Measurements from ENCODE around the gene NTNG2. TPM values are rescaled to one million over a fixed set of nuclear protein-coding genes. Genes with fewer than 3 reads are reported as not detected.

The NTNG2 gene
- total RNA-seq, 4 donors from 2014 or later = 1.5 to 6.6 (median 4.3) TPM

- Histone ChIP-seq H3K36me3 (no peaks in the 10 kb centered on the region), H3K4me1 (peaks cover 7 to 10% (median 9%) of the 10 kb centered on the region in 4 donors), H3K9me3 (no peaks in the 10 kb centered on the region), H3K27me3 (peaks cover 0 to 96% (median 23%) of the 10 kb centered on the region in 4 donors), H3K4me3 (peak overlapping the region; percentile 20 to 34 (median 26)), H3K27ac (replicated peaks in 1 of 4) (no peak overlapping the region)
- 9% methylated on average over 24 of the region's 24 CpGs for WGBS
- no peak for TF ChIP-seq EP300 (IDR thresholded peaks at IDR 0.05)
- no peak for TF ChIP-seq POLR2A (IDR thresholded peaks at IDR 0.05; ENCODE audit: low read depth)
- TF ChIP-seq CTCF (IDR thresholded peaks at IDR 0.05) = no peak
- TF ChIP-seq POLR2AphosphoS5 (IDR thresholded peaks at IDR 0.05) = no peak
- intact Hi-C loops (cut with DNase I) = no loop called here
- no peak for DNase-seq (ENCODE audit: extremely low spot score)
These were observed 20.4 kb upstream of the NTNG2 start for GRCh38 chr9:132141344-132141947.

- Histone ChIP-seq H3K36me3 (no peaks in the 10 kb centered on the region), H3K4me3 (peak overlapping the region; percentile 20 to 34 (median 26)), H3K9me3 (no peaks in the 10 kb centered on the region), H3K4me1 (peaks cover 7 to 10% (median 9%) of the 10 kb centered on the region in 4 donors), H3K27me3 (peaks cover 0 to 96% (median 23%) of the 10 kb centered on the region in 4 donors), H3K27ac (replicated peaks in 1 of 4) (no peak overlapping the region)
- intact Hi-C loops (cut with DNase I) = no loop called here
- 54% methylated on average over 12 of the region's 12 CpGs for WGBS
- no peak for DNase-seq (ENCODE audit: extremely low spot score)
- no peak for TF ChIP-seq POLR2AphosphoS5 (IDR thresholded peaks at IDR 0.05)
- TF ChIP-seq CTCF (IDR thresholded peaks at IDR 0.05) = no peak
- no peak for TF ChIP-seq POLR2A (IDR thresholded peaks at IDR 0.05; ENCODE audit: low read depth)
- TF ChIP-seq EP300 (IDR thresholded peaks at IDR 0.05) = no peak
These were observed 19.8 kb upstream of the NTNG2 start for GRCh38 chr9:132141948-132142594.

- TF ChIP-seq POLR2AphosphoS5 (IDR thresholded peaks at IDR 0.05) = no peak
- no peak for TF ChIP-seq CTCF (IDR thresholded peaks at IDR 0.05)
- TF ChIP-seq EP300 (IDR thresholded peaks at IDR 0.05) = no peak
- no peak for TF ChIP-seq POLR2A (IDR thresholded peaks at IDR 0.05; ENCODE audit: low read depth)
- Histone ChIP-seq H3K4me1 (peaks cover 7 to 10% (median 9%) of the 10 kb centered on the region in 4 donors), H3K4me3 (no peak overlapping the region), H3K27ac (replicated peaks in 1 of 4) (no peak overlapping the region), H3K9me3 (no peaks in the 10 kb centered on the region), H3K27me3 (peaks cover 0 to 96% (median 19%) of the 10 kb centered on the region in 4 donors), H3K36me3 (no peaks in the 10 kb centered on the region)
- 40% methylated on average over 8 of the region's 9 CpGs for WGBS
- intact Hi-C loops (cut with DNase I) = no loop called here
- no peak for DNase-seq (ENCODE audit: extremely low spot score)
These were observed 18.9 kb upstream of the NTNG2 start for GRCh38 chr9:132142924-132143323.

- no peak overlapping the region for H3K27ac ChIP-seq (replicated peaks in 1 of 4)
- H3K27me3 ChIP-seq = peaks cover 0 to 96% (median 20%) of the 10 kb centered on the region in 4 donors
- no peaks in the 10 kb centered on the region for H3K9me3 ChIP-seq
- intact Hi-C loops (cut with DNase I) = no loop called here
- DNase-seq (ENCODE audit: extremely low spot score) = no peak
- H3K4me3 ChIP-seq = no peak overlapping the region
- TF ChIP-seq CTCF (IDR thresholded peaks at IDR 0.05) (no peak), EP300 (IDR thresholded peaks at IDR 0.05) (no peak), POLR2A (IDR thresholded peaks at IDR 0.05; ENCODE audit: low read depth) (no peak), POLR2AphosphoS5 (IDR thresholded peaks at IDR 0.05) (no peak)
- no peaks in the 10 kb centered on the region for H3K36me3 ChIP-seq
- 39% methylated on average over 3 of the region's 6 CpGs for WGBS
- H3K4me1 ChIP-seq = peaks cover 7 to 10% (median 9%) of the 10 kb centered on the region in 4 donors
These were observed 18.5 kb upstream of the NTNG2 start for GRCh38 chr9:132143359-132143758.
